ENCODE measurements around the gene ATG16L1. TPM values are rescaled to one million over a fixed set of nuclear protein-coding genes. Genes with fewer than 3 reads are reported as not detected.

ATG16L1 gene
- total and polyA plus RNA-seq, 2 donors (not counting 1 experiment from before 2014, with no cell fraction given): 23.7 to 33.7 TPM

- Histone ChIP-seq H3K27me3 (ENCODE audit: control insufficient read depth, insufficient read depth, low read length) (no peaks in the 10 kb centered on the region), H3K9me3 (ENCODE audit: control insufficient read depth, insufficient read depth, low read depth, low read length) (no peaks in the 10 kb centered on the region), H3K36me3 (ENCODE audit: control insufficient read depth, insufficient read depth, low read length) (no peaks in the 10 kb centered on the region), H4K20me1 (ENCODE audit: control insufficient read depth, extremely low read depth, insufficient read depth, low read length) (no peaks in the 10 kb centered on the region), H3K79me2 (ENCODE audit: control insufficient read depth, insufficient read depth, low read length) (no peaks in the 10 kb centered on the region), H3K4me2 (ENCODE audit: extremely low read depth, insufficient read depth, low read length) (no peak overlapping the region), H3K9ac (ENCODE audit: insufficient read depth, low read length) (no peak overlapping the region), H3K27ac (ENCODE audit: insufficient read depth, low read length) (no peak overlapping the region), H3K4me3 (replicated peaks in 1 of 4; ENCODE audit: control extremely low read depth in 1 of 4, insufficient read depth in 1 of 4, low read depth in 3 of 4, low read length in 4 of 4) (no peak overlapping the region), H2AFZ (ENCODE audit: low read length) (no peak overlapping the region), H3K4me1 (ENCODE audit: control insufficient read depth, extremely low read depth, insufficient read depth, low read length) (no peaks in the 10 kb centered on the region)
- TF ChIP-seq CTCF (conservative IDR thresholded peaks at IDR 0.05 in 1 of 2, IDR thresholded peaks at IDR 0.05 in 1 of 2; ENCODE audit: low read depth in 1 of 2, low read length in 2 of 2): no peak
- TF ChIP-seq EZH2 (IDR thresholded peaks at IDR 0.05; ENCODE audit: low read length, missing control alignments): no peak
- DNase-seq (ENCODE audit: low read depth in 2 of 2): no peak
Measured at GRCh38 chr2:233233618-233234230, 17.7 kb upstream of the ATG16L1 start.

- no peaks in the 10 kb centered on the region for H4K20me1 ChIP-seq (ENCODE audit: control insufficient read depth, extremely low read depth, insufficient read depth, low read length)
- no peak for TF ChIP-seq CTCF (conservative IDR thresholded peaks at IDR 0.05 in 1 of 2, IDR thresholded peaks at IDR 0.05 in 1 of 2; ENCODE audit: low read depth in 1 of 2, low read length in 2 of 2)
- TF ChIP-seq EZH2 (IDR thresholded peaks at IDR 0.05; ENCODE audit: low read length, missing control alignments): no peak
- H3K27ac ChIP-seq (ENCODE audit: insufficient read depth, low read length): no peak overlapping the region
- H3K27me3 ChIP-seq (ENCODE audit: control insufficient read depth, insufficient read depth, low read length): no peaks in the 10 kb centered on the region
- H3K79me2 ChIP-seq (ENCODE audit: control insufficient read depth, insufficient read depth, low read length): no peaks in the 10 kb centered on the region
- no peak overlapping the region for H3K4me2 ChIP-seq (ENCODE audit: extremely low read depth, insufficient read depth, low read length)
- H3K9ac ChIP-seq (ENCODE audit: insufficient read depth, low read length): no peak overlapping the region
- H3K4me3 ChIP-seq (replicated peaks in 1 of 4; ENCODE audit: control extremely low read depth in 1 of 4, insufficient read depth in 1 of 4, low read depth in 3 of 4, low read length in 4 of 4): no peak overlapping the region
- H3K36me3 ChIP-seq (ENCODE audit: control insufficient read depth, insufficient read depth, low read length): no peaks in the 10 kb centered on the region
- DNase-seq (ENCODE audit: low read depth in 2 of 2): no peak
- no peaks in the 10 kb centered on the region for H3K4me1 ChIP-seq (ENCODE audit: control insufficient read depth, extremely low read depth, insufficient read depth, low read length)
- H2AFZ ChIP-seq (ENCODE audit: low read length): no peak overlapping the region
- no peaks in the 10 kb centered on the region for H3K9me3 ChIP-seq (ENCODE audit: control insufficient read depth, insufficient read depth, low read depth, low read length)
Measured at GRCh38 chr2:233234264-233234663, 17.2 kb upstream of the ATG16L1 start.

GRCh38 chr2:233234996-233235395 lies 16.5 kb upstream of the ATG16L1 start:
- H3K36me3 ChIP-seq (ENCODE audit: control insufficient read depth, insufficient read depth, low read length): no peaks in the 10 kb centered on the region
- no peak overlapping the region for H3K4me2 ChIP-seq (ENCODE audit: extremely low read depth, insufficient read depth, low read length)
- H3K27me3 ChIP-seq (ENCODE audit: control insufficient read depth, insufficient read depth, low read length): no peaks in the 10 kb centered on the region
- H3K4me3 ChIP-seq (replicated peaks in 1 of 4; ENCODE audit: control extremely low read depth in 1 of 4, insufficient read depth in 1 of 4, low read depth in 3 of 4, low read length in 4 of 4): no peak overlapping the region
- DNase-seq (ENCODE audit: low read depth in 2 of 2): no peak
- no peaks in the 10 kb centered on the region for H4K20me1 ChIP-seq (ENCODE audit: control insufficient read depth, extremely low read depth, insufficient read depth, low read length)
- H3K9me3 ChIP-seq (ENCODE audit: control insufficient read depth, insufficient read depth, low read depth, low read length): no peaks in the 10 kb centered on the region
- H2AFZ ChIP-seq (ENCODE audit: low read length): no peak overlapping the region
- TF ChIP-seq CTCF (conservative IDR thresholded peaks at IDR 0.05 in 1 of 2, IDR thresholded peaks at IDR 0.05 in 1 of 2; ENCODE audit: low read depth in 1 of 2, low read length in 2 of 2) (no peak), EZH2 (IDR thresholded peaks at IDR 0.05; ENCODE audit: low read length, missing control alignments) (no peak)
- no peaks in the 10 kb centered on the region for H3K79me2 ChIP-seq (ENCODE audit: control insufficient read depth, insufficient read depth, low read length)
- no peak overlapping the region for H3K9ac ChIP-seq (ENCODE audit: insufficient read depth, low read length)
- no peaks in the 10 kb centered on the region for H3K4me1 ChIP-seq (ENCODE audit: control insufficient read depth, extremely low read depth, insufficient read depth, low read length)
- H3K27ac ChIP-seq (ENCODE audit: insufficient read depth, low read length): no peak overlapping the region

Data from fibroblast of lung (primary cell).